ENCODE data around the gene NWD2. TPM values are rescaled to one million over a fixed set of nuclear protein-coding genes. Genes with fewer than 3 reads are reported as not detected.

Gene NWD2
- total and polyA plus RNA-seq, 7 donors: under 0.01 to 2.3 (median 0.35) TPM

DNA sequence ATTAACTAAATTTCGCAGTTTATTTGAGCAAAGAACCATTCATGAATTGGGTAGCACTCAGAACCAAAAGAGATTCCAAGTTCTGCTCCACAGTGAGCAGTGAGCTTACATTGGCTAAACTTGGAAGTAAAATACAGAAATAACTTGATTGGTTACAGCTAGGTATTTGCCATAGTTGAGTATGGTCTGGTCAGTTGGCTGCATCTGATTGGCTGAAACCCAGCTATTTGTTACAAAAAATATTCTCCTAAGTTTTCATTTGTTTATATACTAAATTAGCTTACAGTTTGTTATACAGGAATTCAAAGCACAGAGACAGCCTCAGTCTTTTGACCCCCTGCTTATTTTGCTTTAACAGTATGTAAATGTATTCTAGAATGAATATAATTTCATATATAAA is 226.6 kb downstream of the NWD2 start:
- no peaks in the 10 kb centered on the region for H3K27me3 ChIP-seq
- 47 to 77% methylated on average over 1 of the region's 1 CpG for WGBS, 2 donors
- DNase-seq: no peak
- no peaks in the 10 kb centered on the region for H3K36me3 ChIP-seq
- intact Hi-C loops (cut with DNase I): no loop called here
- TF ChIP-seq EP300 (IDR thresholded peaks at IDR 0.05) (no peak), POLR2A (IDR thresholded peaks at IDR 0.05) (no peak), POLR2AphosphoS5 (IDR thresholded peaks at IDR 0.05) (no peak)
- TF ChIP-seq, protein P1, sequence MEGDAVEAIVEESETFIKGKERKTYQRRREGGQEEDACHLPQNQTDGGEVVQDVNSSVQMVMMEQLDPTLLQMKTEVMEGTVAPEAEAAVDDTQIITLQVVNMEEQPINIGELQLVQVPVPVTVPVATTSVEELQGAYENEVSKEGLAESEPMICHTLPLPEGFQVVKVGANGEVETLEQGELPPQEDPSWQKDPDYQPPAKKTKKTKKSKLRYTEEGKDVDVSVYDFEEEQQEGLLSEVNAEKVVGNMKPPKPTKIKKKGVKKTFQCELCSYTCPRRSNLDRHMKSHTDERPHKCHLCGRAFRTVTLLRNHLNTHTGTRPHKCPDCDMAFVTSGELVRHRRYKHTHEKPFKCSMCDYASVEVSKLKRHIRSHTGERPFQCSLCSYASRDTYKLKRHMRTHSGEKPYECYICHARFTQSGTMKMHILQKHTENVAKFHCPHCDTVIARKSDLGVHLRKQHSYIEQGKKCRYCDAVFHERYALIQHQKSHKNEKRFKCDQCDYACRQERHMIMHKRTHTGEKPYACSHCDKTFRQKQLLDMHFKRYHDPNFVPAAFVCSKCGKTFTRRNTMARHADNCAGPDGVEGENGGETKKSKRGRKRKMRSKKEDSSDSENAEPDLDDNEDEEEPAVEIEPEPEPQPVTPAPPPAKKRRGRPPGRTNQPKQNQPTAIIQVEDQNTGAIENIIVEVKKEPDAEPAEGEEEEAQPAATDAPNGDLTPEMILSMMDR (IDR thresholded peaks at IDR 0.05): no peak
- no peak overlapping the region for H3K27ac ChIP-seq
- H3K9me3 ChIP-seq: no peaks in the 10 kb centered on the region
- no peak overlapping the region for H3K4me3 ChIP-seq
- H3K4me1 ChIP-seq: no peaks in the 10 kb centered on the region

DNA sequence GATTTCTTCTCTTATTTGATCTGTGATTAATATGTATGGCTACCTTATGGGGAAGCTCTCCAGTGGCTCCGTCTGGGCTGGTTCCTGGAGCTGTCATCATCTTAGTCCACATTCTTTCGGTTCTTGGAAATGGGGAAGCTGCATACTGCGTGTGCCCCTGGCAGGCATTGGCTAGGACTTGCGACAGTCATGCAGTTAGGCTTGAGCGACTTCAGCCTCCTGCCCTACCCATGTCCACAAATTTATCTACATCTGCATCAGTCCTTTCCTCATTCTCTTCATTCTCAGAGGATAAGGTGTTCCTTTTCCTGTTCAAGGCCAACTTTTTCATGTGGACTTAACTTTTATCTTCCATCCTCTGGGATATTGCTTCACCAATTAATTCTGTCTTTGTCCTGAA is 227.4 kb downstream of the NWD2 start:
- DNase-seq: no peak
- no peaks in the 10 kb centered on the region for H3K4me1 ChIP-seq
- H3K9me3 ChIP-seq: no peaks in the 10 kb centered on the region
- intact Hi-C loops (cut with DNase I): no loop called here
- TF ChIP-seq POLR2AphosphoS5 (IDR thresholded peaks at IDR 0.05) (no peak), POLR2A (IDR thresholded peaks at IDR 0.05) (no peak), EP300 (IDR thresholded peaks at IDR 0.05) (no peak)
- TF ChIP-seq, protein P1 (IDR thresholded peaks at IDR 0.05): no peak
- no peak overlapping the region for H3K27ac ChIP-seq
- H3K36me3 ChIP-seq: no peaks in the 10 kb centered on the region
- H3K4me3 ChIP-seq: no peak overlapping the region
- WGBS, 2 donors: 42 to 44% methylated on average over 5 of the region's 5 CpGs
- H3K27me3 ChIP-seq: no peaks in the 10 kb centered on the region

DNA sequence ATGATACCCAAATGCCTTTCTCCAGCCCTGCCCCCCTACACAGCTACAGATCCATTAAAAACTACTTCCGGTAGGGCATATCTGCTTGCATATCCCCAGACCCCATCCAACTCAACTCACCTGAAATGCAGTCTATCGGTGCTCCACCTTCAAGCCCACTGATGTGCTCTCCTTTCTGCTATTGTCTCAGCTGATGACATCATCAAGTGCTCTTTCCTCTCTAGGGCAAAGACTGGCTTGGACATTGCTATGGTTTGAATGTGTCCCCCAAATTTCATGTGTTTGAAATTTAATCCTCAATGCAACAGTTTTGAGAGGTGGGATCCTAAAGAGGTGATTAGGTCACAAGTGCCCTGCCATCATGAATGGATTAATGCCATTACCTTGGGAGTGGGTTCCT is 229.3 kb downstream of the NWD2 start:
- TF ChIP-seq POLR2A (IDR thresholded peaks at IDR 0.05) (no peak), EP300 (IDR thresholded peaks at IDR 0.05) (no peak), POLR2AphosphoS5 (IDR thresholded peaks at IDR 0.05) (no peak)
- TF ChIP-seq, protein P1 (IDR thresholded peaks at IDR 0.05): no peak
- intact Hi-C loops (cut with DNase I): no loop called here
- H3K27me3 ChIP-seq: no peaks in the 10 kb centered on the region
- DNase-seq: no peak
- H3K4me3 ChIP-seq: no peak overlapping the region
- H3K4me1 ChIP-seq: no peaks in the 10 kb centered on the region
- H3K9me3 ChIP-seq: no peaks in the 10 kb centered on the region
- H3K27ac ChIP-seq: no peak overlapping the region
- H3K36me3 ChIP-seq: no peaks in the 10 kb centered on the region
- 95 to 96% methylated on average over 2 of the region's 2 CpGs for WGBS, 2 donors

DNA sequence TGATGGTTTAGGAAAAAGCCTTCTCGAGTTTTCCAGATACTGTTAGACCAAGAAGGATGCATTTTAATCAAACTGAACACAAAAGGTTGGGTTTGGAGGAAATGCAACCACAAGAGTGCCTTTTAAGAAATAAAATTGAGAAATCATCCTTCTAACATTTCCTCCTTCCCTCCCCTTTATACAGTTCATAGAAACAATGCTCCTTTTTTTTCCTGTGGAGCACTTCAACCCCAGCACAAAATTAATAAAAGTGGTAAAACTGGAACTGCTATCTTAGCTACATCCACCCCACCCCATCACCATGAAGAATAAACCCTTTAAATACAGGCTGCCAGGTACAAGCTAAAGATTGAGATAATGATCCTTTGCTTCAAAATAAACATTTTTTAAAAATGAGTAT is 230.5 kb downstream of the NWD2 start:
- WGBS, 2 donors: 7 to 27% methylated on average over 1 of the region's 1 CpG
- Histone ChIP-seq H3K9me3 (no peaks in the 10 kb centered on the region), H3K36me3 (no peaks in the 10 kb centered on the region), H3K27me3 (no peaks in the 10 kb centered on the region), H3K4me1 (no peaks in the 10 kb centered on the region), H3K27ac (no peak overlapping the region), H3K4me3 (no peak overlapping the region)
- TF ChIP-seq POLR2A (IDR thresholded peaks at IDR 0.05) (no peak), POLR2AphosphoS5 (IDR thresholded peaks at IDR 0.05) (no peak), EP300 (IDR thresholded peaks at IDR 0.05) (no peak)
- TF ChIP-seq, protein P1 (IDR thresholded peaks at IDR 0.05): no peak
- intact Hi-C loops (cut with DNase I): no loop called here
- DNase-seq: no peak

DNA sequence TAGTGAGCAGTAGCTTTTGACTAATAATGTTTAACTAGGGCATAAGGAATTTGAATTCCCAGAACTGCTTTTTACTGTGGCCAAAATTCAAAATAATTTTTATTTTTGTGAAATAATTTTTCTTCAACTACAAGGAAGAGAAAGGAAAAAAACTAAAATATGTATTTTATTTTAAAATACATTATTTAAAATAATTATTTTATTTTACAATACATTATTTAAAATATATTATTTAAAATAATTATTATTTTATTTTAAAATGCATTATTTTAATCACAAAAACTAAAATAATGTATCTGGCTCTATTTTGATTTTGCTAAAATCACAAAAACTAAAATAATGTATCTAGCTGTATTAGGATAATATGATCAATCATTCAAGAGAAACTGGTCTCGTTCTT is 231.2 kb downstream of the NWD2 start:
- no peak for DNase-seq
- Histone ChIP-seq H3K9me3 (no peaks in the 10 kb centered on the region), H3K4me3 (no peak overlapping the region), H3K27ac (no peak overlapping the region), H3K4me1 (no peaks in the 10 kb centered on the region), H3K36me3 (no peaks in the 10 kb centered on the region), H3K27me3 (no peaks in the 10 kb centered on the region)
- TF ChIP-seq EP300 (IDR thresholded peaks at IDR 0.05) (no peak), POLR2AphosphoS5 (IDR thresholded peaks at IDR 0.05) (no peak), POLR2A (IDR thresholded peaks at IDR 0.05) (no peak)
- TF ChIP-seq, protein P1 (IDR thresholded peaks at IDR 0.05): no peak
- 86 to 88% methylated on average over 1 of the region's 1 CpG for WGBS, 2 donors
- intact Hi-C loops (cut with DNase I): no loop called here
